HG02678 (cell line): ENCODE measurements around the gene HMGN3.

ENCODE experiments used
- ATAC-seq: cut with Tn5 transposase; IDR thresholded peaks from one replicate; pipeline ENCODE4 v1.9.1; 2021; ENCODE audit warnings: mild to moderate bottlenecking, moderate library complexity; ENCODE audit not compliant: unreplicated experiment

The HMGN3 gene

DNA sequence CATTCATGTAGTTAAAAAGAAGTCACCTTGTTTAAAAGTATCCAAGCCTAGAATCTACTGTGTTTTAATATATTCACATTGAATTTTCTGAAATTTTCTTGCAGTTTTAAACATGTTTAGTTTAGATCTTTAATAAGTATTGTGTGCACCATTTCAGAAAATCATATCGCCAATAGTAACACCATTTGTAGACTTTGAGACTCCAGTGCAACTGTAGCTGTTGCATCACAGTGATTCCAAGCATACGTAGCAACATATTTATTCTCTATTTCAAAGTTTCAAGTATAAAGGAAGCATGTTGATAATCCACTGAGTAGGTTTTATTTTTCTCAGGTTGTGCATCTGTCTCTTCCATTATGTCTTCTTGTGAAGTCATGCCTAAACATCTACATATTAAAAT is 46.4 kb downstream of the HMGN3 start:
- no peak for ATAC-seq

DNA sequence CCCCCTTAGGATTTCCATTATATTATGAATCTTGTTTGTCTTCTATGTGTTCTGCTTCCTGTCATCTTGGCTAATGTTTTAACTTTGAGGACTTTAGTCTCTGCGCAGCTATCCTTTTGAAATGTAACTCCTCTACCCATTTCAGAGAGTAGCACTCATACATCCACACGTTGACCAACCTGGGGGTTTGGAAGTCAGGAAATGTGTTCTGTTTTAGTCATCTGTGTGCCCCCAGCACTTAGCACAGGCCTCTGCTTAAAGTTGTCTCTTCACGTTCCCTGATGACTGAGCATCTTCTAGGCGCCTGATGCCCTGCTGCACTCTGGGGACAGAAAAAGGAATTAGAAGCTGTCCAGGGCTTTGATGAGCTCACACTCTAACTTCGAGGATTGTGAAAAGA is 47.9 kb downstream of the HMGN3 start:
- no peak for ATAC-seq

- no peak for ATAC-seq
Measured at GRCh38 chr6:79184641-79185040, 49.8 kb downstream of the HMGN3 start.

GRCh38 chr6:79184086-79184485 is 50.4 kb downstream of the HMGN3 start:
- ATAC-seq = no peak

DNA sequence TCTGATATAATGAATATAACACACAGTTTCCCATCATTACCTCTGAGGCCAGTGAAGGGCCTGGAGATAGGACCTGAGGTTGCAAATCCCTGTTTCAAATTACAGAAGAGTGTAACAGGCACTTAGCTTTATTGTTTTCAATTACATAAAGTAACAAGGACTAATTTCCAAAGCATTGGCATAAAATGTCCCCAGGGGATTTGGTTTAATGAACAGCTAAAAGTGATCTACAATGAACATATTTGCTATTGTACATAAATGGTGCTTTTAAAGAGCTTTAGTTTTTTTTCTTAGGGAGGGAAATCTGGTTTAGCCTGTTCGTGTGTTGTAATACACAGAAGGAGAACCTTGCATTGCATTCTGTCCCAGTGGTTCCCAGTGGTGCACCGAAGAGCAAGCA is 54.4 kb downstream of the HMGN3 start:
- no peak for ATAC-seq

DNA sequence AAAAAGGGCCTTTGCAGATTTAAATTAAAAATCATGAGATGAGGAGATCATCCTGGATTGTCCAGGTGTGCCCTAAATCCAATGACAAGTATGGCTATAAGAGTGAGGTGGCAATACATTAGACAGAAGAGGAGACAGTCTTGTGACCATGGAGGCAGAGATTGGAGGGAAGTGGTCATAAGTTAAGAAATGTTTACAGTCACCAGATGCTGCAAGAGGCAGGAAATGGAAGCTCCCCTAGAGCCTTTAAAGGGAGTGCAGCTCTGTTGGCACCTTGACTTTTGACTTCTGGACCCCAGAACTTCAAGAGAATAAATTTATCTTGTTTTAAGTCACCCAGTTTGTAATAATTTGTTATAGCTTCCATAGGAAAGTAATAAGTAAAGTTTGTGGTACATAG is 61.1 kb downstream of the HMGN3 start:
- no peak for ATAC-seq

- no peak for ATAC-seq
Measured at GRCh38 chr6:79170959-79171358, 63.5 kb downstream of the HMGN3 start.

- no peak for ATAC-seq
Measured at GRCh38 chr6:79170431-79170830, 64.1 kb downstream of the HMGN3 start.

GRCh38 chr6:79168695-79168980 is 65.8 kb downstream of the HMGN3 start:
- ATAC-seq = no peak

DNA sequence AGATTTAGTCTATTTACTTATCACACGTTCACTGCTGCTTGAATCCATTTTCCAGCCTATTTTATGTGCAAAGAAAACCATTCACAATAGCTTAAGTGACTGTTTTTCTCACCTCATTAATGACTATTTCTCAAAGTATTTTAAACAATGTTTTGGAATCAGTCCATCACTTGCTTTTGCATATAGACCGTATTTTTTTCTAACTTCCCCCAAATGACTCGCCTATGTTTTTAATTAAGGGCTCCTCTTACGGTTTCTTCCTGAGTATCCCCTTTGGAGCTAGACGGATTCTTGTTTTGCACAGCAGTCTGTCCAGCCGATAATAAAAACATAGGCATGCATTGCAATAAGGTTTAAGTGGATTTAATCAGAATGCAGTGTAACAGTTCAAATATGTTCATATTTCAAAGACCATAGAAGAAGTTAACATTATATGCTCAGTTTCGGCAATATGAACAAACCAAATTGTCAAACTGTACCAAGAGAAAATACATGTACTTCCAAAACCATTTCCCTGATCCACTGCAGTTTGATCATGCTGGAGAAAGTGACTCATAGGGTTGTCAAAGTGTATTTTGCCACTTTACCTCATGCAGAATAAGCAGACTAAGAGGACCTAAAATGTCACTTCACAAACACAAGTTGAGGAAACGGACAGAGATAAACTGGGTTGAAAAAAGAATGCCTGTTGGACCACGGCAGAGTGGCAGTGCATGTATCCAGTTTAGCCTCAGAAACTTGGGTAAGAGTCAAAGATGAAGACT is 66.4 kb downstream of the HMGN3 start:
- ATAC-seq = no peak

GRCh38 chr6:79159846-79160245 is 74.6 kb downstream of the HMGN3 start:
- no peak for ATAC-seq

- ATAC-seq = no peak
Measured at GRCh38 chr6:79158856-79159516, 75.5 kb downstream of the HMGN3 start.

- ATAC-seq = no peak
Measured at GRCh38 chr6:79157961-79158644, 76.4 kb downstream of the HMGN3 start.

DNA sequence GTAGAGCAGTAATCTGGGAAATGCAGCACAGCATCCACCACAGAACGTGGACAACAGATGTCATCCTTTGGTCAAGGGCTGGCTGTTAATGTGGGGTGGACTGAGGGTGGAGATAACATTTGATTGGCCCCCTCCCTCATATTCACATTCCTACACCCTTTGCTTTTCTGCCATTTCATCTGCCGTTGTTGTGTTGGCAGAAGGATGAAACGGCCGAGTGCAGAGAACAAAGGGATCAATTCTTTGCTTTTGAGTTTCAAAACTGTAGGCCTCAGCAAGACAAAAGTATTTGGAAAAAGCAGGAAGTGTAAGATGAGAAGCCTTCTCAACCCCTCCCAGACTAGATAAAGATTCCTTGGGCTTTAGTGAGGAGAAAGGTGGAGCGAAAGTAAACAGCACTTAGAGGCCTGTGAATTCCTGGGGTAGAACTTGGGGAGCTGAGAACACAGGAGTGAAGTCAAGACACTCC is 82.2 kb downstream of the HMGN3 start:
- ATAC-seq = no peak
